ENCODE measurements around the gene GFM1. TPM values are rescaled to one million over a fixed set of nuclear protein-coding genes. Genes with fewer than 3 reads are reported as not detected.

GFM1 gene
- total and polyA plus RNA-seq, 11 donors, result 15.7 to 77.7 (median 49.9) TPM

GRCh38 chr3:158712443-158712842 lies 68.1 kb downstream of the GFM1 start:
- peaks cover 0 to 32% (median 10%) of the 10 kb centered on the region in 9 donors for H3K36me3 ChIP-seq
- intact Hi-C loops (cut with DNase I), result no loop called here
- H3K27me3 ChIP-seq, result no peaks in the 10 kb centered on the region
- H3K4me3 ChIP-seq, result no peak overlapping the region
- peak overlapping the region in 10 of 12 donors; percentile 0 to 85 (median 40) for H3K27ac ChIP-seq
- H3K4me1 ChIP-seq, result peaks cover 0 to 63% (median 23%) of the 10 kb centered on the region in 12 donors
- WGBS, 4 donors, result 55 to 75% (median 68%) methylated on average over 1 of the region's 1 CpG
- ATAC-seq (no peak), DNase-seq (no peak)
- TF ChIP-seq CTCF (IDR thresholded peaks at IDR 0.05) (no peak), POLR2A (IDR thresholded peaks at IDR 0.05) (no peak)
- no peaks in the 10 kb centered on the region for H3K9me3 ChIP-seq

- peak overlapping the region in 9 of 12 donors; percentile 0 to 85 (median 29) for H3K27ac ChIP-seq
- peaks cover 0 to 68% (median 25%) of the 10 kb centered on the region in 12 donors for H3K4me1 ChIP-seq
- TF ChIP-seq CTCF (IDR thresholded peaks at IDR 0.05) (no peak), POLR2A (IDR thresholded peaks at IDR 0.05) (no peak)
- intact Hi-C loops (cut with DNase I), result no loop called here
- 24 to 55% (median 28%) methylated on average over 9 of the region's 9 CpGs for WGBS, 4 donors
- no peak overlapping the region for H3K4me3 ChIP-seq
- no peaks in the 10 kb centered on the region for H3K9me3 ChIP-seq
- DNase-seq, result peak in 3 of 5 donors; percentile 25 to 70 (median 59)
- peak; percentile 81 to 92 (median 88) for ATAC-seq
- peaks cover 0 to 26% (median 8%) of the 10 kb centered on the region in 9 donors for H3K36me3 ChIP-seq
- no peaks in the 10 kb centered on the region for H3K27me3 ChIP-seq
These were observed 68.8 kb downstream of the GFM1 start for GRCh38 chr3:158713094-158713499.

- Histone ChIP-seq H3K4me1 (peaks cover 0 to 46% (median 25%) of the 10 kb centered on the region in 12 donors), H3K4me3 (no peak overlapping the region), H3K27ac (peak overlapping the region in 2 of 12 donors; percentile 28 to 44), H3K36me3 (peaks cover 0 to 4% (median 0%) of the 10 kb centered on the region in 9 donors), H3K27me3 (no peaks in the 10 kb centered on the region), H3K9me3 (no peaks in the 10 kb centered on the region)
- ATAC-seq (no peak), DNase-seq (no peak)
- intact Hi-C loops (cut with DNase I), result loop anchor here in 1 of 10 donors (5.0 kb wide), 1 partner anchor 45 kb away; the partner anchor contains the start of gene LXN
- no peak for TF ChIP-seq POLR2A (IDR thresholded peaks at IDR 0.05)
- TF ChIP-seq CTCF (IDR thresholded peaks at IDR 0.05), result no peak
- WGBS, 4 donors, result 93 to 98% (median 95%) methylated on average over 2 of the region's 2 CpGs
These were observed 73.2 kb downstream of the GFM1 start for GRCh38 chr3:158717576-158717975.

GRCh38 chr3:158718490-158719170 lies 74.3 kb downstream of the GFM1 start:
- no peaks in the 10 kb centered on the region for H3K9me3 ChIP-seq
- no peak overlapping the region for H3K4me3 ChIP-seq
- intact Hi-C loops (cut with DNase I), result loop anchor here in 1 of 10 donors (5.0 kb wide), 1 partner anchor 46 kb away; the partner anchor contains the start of gene LXN
- peaks cover 0 to 43% (median 19%) of the 10 kb centered on the region in 12 donors for H3K4me1 ChIP-seq
- no peaks in the 10 kb centered on the region for H3K27me3 ChIP-seq
- H3K27ac ChIP-seq, result peak overlapping the region in 2 of 12 donors; percentile 11 to 28
- DNase-seq, result no peak
- WGBS, 4 donors, result 49 to 69% (median 61%) methylated on average over 5 of the region's 5 CpGs
- peak in 3 of 4 donors; percentile 23 to 63 (median 32) for ATAC-seq
- TF ChIP-seq POLR2A (IDR thresholded peaks at IDR 0.05) (no peak), CTCF (IDR thresholded peaks at IDR 0.05) (no peak)
- peaks cover 0 to 4% (median 0%) of the 10 kb centered on the region in 9 donors for H3K36me3 ChIP-seq
